Stimulated activated effector memory CD8-positive, alpha-beta T cell treated with anti-CD3 and anti-CD28 coated beads, Interleukin-12 subunit alpha, Interleukin-12 subunit beta, amount 100 ng/mL, for 72 hours (primary cell): ENCODE measurements around the gene SOX12.

Source experiments
- ATAC-seq: fragments of 150-1000 bp; cut with Tn5 transposase; 2 replicates; pipeline ENCODE4 v1.10.0; 2021
- DNase-seq, 2 donors: peaks; one replicate each; pipeline ENCODE4 v3.0.0; 2021 to 2022; ENCODE audit warnings: low spot score in 2 of 2
- H3K27ac Mint-ChIP-seq: one replicate; pipeline ENCODE4 v1.8.0; 2022; ENCODE audit warnings: mild to moderate bottlenecking, mixed read lengths
- H3K36me3 Mint-ChIP-seq: one replicate; pipeline ENCODE4 v1.8.0; 2022; ENCODE audit warnings: mild to moderate bottlenecking, mixed read lengths
- H3K4me1 Mint-ChIP-seq: one replicate; pipeline ENCODE4 v1.8.0; 2022; ENCODE audit warnings: mixed read lengths
- H3K4me3 Mint-ChIP-seq: one replicate; pipeline ENCODE4 v1.8.0; 2022; ENCODE audit warnings: mild to moderate bottlenecking, mixed read lengths
- H3K9me3 Mint-ChIP-seq: one replicate; pipeline ENCODE4 v1.8.0; 2022; ENCODE audit warnings: mixed read lengths

SOX12 gene

GRCh38 chr20:297098-297924 is 28.0 kb upstream of the SOX12 start, which contains the start of gene ZCCHC3:
Gene ZCCHC3, plus strand, starts transcription at chr20:297570. Its CDS starts 17 bp downstream, at chr20:297587.
- no peaks in the 10 kb centered on the region for H3K9me3 Mint-ChIP-seq
- peak within 1 kb of the TSS; percentile 98 for H3K4me3 Mint-ChIP-seq

DNA sequence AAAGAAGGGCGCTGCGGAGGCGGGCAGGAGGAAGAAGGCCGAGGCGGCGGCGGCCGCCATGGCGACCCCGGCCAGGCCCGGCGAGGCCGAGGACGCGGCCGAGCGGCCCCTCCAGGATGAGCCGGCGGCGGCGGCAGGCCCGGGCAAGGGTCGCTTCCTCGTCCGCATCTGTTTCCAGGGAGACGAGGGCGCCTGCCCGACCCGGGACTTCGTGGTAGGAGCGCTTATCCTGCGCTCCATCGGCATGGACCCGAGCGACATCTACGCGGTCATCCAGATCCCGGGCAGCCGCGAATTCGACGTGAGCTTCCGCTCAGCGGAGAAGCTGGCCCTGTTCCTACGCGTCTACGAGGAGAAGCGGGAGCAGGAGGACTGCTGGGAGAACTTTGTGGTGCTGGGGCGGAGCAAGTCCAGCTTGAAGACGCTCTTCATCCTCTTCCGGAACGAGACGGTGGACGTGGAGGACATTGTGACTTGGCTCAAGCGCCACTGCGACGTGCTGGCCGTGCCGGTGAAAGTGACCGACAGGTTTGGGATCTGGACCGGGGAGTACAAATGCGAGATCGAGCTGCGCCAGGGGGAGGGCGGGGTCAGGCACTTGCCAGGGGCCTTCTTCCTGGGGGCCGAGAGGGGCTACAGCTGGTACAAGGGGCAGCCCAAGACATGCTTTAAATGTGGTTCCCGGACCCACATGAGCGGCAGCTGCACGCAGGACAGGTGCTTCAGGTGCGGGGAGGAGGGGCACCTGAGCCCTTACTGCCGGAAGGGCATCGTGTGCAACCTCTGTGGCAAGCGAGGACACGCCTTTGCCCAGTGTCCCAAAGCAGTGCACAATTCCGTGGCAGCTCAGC is 27.2 kb upstream of the SOX12 start:
- H3K9me3 Mint-ChIP-seq: no peaks in the 10 kb centered on the region
- DNase-seq (peak; percentile 40 to 75), ATAC-seq (peak; percentile 48)
- H3K4me1 Mint-ChIP-seq: peaks cover 53% of the 10 kb centered on the region
- peak overlapping the region; percentile 98 for H3K4me3 Mint-ChIP-seq
- peak overlapping the region; percentile 100 for H3K27ac Mint-ChIP-seq
- peaks cover 43% of the 10 kb centered on the region for H3K36me3 Mint-ChIP-seq

More at GRCh38 chr20:297098-297924, 28.0 kb upstream of the SOX12 start, which contains the start of gene ZCCHC3:
- Mint-ChIP-seq H3K4me1 (peaks cover 53% of the 10 kb centered on the region), H3K27ac (peak within 1 kb of the TSS; percentile 100), H3K36me3 (peaks cover 43% of the 10 kb centered on the region)
- peak; percentile 66 to 90 for DNase-seq
- peak; percentile 92 for ATAC-seq

- ATAC-seq (no peak), DNase-seq (no peak)
- Mint-ChIP-seq H3K9me3 (no peaks in the 10 kb centered on the region), H3K27ac (peak overlapping the region; percentile 100), H3K36me3 (peaks cover 43% of the 10 kb centered on the region), H3K4me3 (peak overlapping the region; percentile 98), H3K4me1 (peaks cover 53% of the 10 kb centered on the region)
Observed at GRCh38 chr20:298776-299391, 26.5 kb upstream of the SOX12 start.

GRCh38 chr20:300345-300990 is 24.9 kb upstream of the SOX12 start:
- Mint-ChIP-seq H3K4me3 (peak overlapping the region; percentile 98), H3K27ac (peak overlapping the region; percentile 18)

DNA sequence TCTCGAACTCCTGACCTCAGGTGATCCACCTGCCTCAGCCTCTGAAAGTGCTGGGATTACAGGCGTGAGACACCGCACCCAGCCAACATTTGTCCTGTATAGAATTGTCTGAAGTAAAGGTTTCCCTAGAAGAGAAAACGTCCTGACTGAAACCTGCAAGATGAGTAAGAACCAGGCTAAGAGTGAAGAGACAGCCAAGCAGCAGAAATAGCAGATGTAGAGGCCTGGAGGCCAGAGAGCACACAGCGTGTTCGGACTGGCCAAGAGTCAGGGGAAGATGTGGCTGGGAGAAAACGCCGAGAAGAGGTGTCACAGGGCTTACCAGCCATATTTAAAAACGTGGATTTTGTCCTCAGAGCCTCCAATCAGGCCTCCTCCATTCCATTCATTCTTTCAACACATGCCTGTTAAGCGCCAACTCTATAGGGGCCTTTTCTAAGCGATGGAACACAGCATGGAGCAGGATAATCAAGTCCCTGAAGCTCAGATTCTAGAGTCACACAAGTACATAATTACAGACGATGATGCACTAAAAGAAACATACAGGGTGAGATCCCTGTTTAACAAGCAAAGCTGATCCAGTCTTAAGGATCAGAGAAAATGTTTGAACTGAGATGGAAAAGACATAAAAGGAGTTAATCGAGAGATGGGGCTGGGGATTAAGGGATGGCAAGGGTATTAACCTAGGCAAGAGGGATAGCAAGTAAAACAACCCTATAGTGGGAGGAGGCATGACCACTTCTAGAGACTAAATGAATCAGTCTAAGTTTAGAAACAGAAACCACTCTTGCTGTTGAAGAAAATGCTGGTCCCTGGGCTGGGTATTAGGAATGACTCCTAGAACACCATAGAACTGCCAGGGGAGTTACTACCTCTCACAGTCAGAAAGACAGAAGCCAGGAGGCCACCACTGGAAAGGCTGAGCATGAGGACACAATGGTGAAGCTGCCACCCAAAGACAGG is 23.2 kb upstream of the SOX12 start:
- Mint-ChIP-seq H3K27ac (no peak overlapping the region), H3K4me3 (no peak overlapping the region), H3K9me3 (no peaks in the 10 kb centered on the region), H3K36me3 (peaks cover 41% of the 10 kb centered on the region), H3K4me1 (peaks cover 39% of the 10 kb centered on the region)
- DNase-seq (no peak), ATAC-seq (no peak)

More at GRCh38 chr20:300345-300990, 24.9 kb upstream of the SOX12 start:
- peaks cover 53% of the 10 kb centered on the region for H3K4me1 Mint-ChIP-seq
- peaks cover 43% of the 10 kb centered on the region for H3K36me3 Mint-ChIP-seq
- no peak for ATAC-seq
- H3K9me3 Mint-ChIP-seq: no peaks in the 10 kb centered on the region
- no peak for DNase-seq

DNA sequence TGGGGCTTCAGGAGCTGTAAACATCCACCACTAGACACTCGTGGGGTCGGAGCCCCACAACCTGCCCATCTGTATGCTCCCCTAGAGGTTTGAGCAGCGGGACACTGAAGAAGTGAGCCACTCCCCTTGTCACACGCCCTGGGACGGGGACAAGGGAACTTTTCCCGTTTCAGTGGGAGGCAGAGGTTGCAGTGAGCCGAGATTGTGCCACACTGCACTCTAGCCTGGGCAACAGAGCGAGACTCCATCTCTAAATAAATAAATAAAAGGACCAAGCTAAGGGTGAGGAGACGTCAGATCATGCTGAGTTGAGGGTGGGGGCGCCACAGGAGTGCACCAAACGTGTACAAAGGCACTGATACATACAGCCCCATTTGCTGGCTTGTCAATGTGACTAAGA is 19.6 kb upstream of the SOX12 start:
- H3K4me3 Mint-ChIP-seq: no peak overlapping the region
- ATAC-seq (no peak), DNase-seq (no peak)
- no peaks in the 10 kb centered on the region for H3K9me3 Mint-ChIP-seq
- H3K36me3 Mint-ChIP-seq: peaks cover 15% of the 10 kb centered on the region
- H3K27ac Mint-ChIP-seq: no peak overlapping the region
- peaks cover 18% of the 10 kb centered on the region for H3K4me1 Mint-ChIP-seq

DNA sequence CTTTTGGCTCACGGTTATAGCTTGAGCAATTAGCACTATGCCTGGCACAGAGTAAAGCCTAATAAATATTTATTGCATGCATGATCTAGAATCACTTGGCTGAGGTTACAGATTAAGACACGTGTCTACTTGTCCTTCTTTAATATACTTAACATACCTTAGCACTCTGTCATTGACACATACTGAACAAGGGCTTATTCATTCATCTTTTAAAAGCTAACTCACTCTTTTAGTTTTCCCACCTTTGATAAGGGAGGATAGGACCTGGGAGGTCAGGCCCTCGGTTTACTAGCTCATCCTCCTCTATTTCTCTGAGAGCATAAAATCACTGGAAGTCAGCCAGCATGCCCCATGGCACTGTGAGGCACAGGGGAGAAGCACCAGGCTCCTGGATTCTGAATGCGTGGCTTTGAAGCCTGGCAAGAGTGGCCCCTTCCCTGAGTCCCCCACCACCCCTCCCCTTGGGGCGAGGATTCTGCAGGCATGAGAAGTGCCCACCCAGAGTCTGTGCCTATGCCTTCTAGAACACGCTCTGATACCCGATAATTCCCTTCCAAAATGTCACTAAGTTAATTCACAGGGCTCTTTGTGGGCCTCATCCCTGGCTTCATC is 16.8 kb upstream of the SOX12 start:
- H3K9me3 Mint-ChIP-seq: no peaks in the 10 kb centered on the region
- DNase-seq (no peak), ATAC-seq (no peak)
- H3K27ac Mint-ChIP-seq: no peak overlapping the region
- peaks cover 6% of the 10 kb centered on the region for H3K36me3 Mint-ChIP-seq
- H3K4me3 Mint-ChIP-seq: no peak overlapping the region
- peaks cover 5% of the 10 kb centered on the region for H3K4me1 Mint-ChIP-seq

DNA sequence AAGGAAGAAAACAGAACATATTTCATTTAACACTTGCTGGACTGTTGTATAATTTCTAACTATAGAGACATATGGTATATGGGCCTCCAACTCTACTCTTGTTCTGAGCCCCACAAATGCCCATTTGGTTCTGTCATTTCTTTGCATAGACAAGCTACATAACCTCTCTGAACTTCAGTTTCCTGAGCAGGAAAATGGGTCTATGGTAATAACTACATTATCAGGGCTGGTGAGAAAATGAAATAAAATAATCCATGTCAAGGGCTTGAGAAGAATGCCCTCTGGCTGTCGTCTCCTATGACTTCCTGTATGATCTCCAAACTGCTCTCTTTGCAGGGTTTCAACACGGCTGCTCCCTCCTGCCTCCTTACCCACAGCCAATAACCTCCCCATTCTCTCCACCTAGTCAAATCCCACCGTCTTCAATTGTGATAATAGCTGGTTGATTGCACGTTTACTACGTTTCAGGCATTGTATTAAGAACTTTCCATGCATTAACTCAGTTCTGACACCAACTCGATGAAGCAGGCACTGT is 16.0 kb upstream of the SOX12 start:
- no peak overlapping the region for H3K4me3 Mint-ChIP-seq
- ATAC-seq: no peak
- H3K36me3 Mint-ChIP-seq: peaks cover 6% of the 10 kb centered on the region
- H3K9me3 Mint-ChIP-seq: no peaks in the 10 kb centered on the region
- DNase-seq: no peak
- H3K4me1 Mint-ChIP-seq: peaks cover 5% of the 10 kb centered on the region
- no peak overlapping the region for H3K27ac Mint-ChIP-seq

- no peaks in the 10 kb centered on the region for H3K9me3 Mint-ChIP-seq
- H3K36me3 Mint-ChIP-seq: peaks cover 6% of the 10 kb centered on the region
- H3K4me3 Mint-ChIP-seq: peak overlapping the region; percentile 59
- DNase-seq (peak; percentile 32 to 80), ATAC-seq (peak; percentile 98)
- peaks cover 5% of the 10 kb centered on the region for H3K4me1 Mint-ChIP-seq
- peak overlapping the region; percentile 65 for H3K27ac Mint-ChIP-seq
Observed at GRCh38 chr20:309841-310644, 15.3 kb upstream of the SOX12 start.

- Mint-ChIP-seq H3K4me1 (peaks cover 5% of the 10 kb centered on the region), H3K9me3 (no peaks in the 10 kb centered on the region), H3K27ac (peak overlapping the region; percentile 65), H3K4me3 (peak overlapping the region; percentile 59), H3K36me3 (peaks cover 6% of the 10 kb centered on the region)
- ATAC-seq: no peak
- DNase-seq: no peak
Observed at GRCh38 chr20:310645-311044, 14.7 kb upstream of the SOX12 start.

GRCh38 chr20:311609-312008 is 13.7 kb upstream of the SOX12 start:
- ATAC-seq (no peak), DNase-seq (no peak)
- no peak overlapping the region for H3K27ac Mint-ChIP-seq
- H3K4me3 Mint-ChIP-seq: no peak overlapping the region
- no peaks in the 10 kb centered on the region for H3K9me3 Mint-ChIP-seq
- H3K4me1 Mint-ChIP-seq: peaks cover 5% of the 10 kb centered on the region
- peaks cover 6% of the 10 kb centered on the region for H3K36me3 Mint-ChIP-seq

DNA sequence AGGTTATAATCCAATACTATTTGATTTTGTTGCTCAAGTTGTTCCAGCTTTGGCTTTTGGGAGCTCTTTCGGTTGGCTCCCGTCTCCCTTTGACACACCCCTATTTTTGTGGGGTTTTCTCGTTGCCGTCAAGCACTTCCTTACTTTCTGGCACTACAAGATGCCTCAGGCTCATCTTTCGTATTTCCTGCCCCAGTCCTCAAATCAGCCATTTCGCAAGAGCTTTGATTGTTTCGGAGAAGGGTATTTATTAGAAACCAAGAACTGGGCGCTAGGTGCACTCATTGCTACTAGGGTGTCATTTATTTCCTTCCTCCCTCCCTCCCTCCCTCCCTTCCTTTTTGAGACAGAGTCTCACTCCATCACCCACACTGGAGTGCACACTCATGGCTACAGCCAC is 13.3 kb upstream of the SOX12 start:
- DNase-seq (no peak), ATAC-seq (no peak)
- Mint-ChIP-seq H3K4me1 (peaks cover 5% of the 10 kb centered on the region), H3K9me3 (no peaks in the 10 kb centered on the region), H3K27ac (no peak overlapping the region), H3K4me3 (no peak overlapping the region), H3K36me3 (peaks cover 6% of the 10 kb centered on the region)

- no peak for ATAC-seq
- no peak for DNase-seq
- H3K4me3 Mint-ChIP-seq: no peak overlapping the region
- no peak overlapping the region for H3K27ac Mint-ChIP-seq
- H3K36me3 Mint-ChIP-seq: peaks cover 6% of the 10 kb centered on the region
- H3K4me1 Mint-ChIP-seq: peaks cover 5% of the 10 kb centered on the region
- H3K9me3 Mint-ChIP-seq: no peaks in the 10 kb centered on the region
Observed at GRCh38 chr20:312866-313265, 12.5 kb upstream of the SOX12 start.
